Chondrocyte (in vitro differentiated cells): Measurements from ENCODE around the gene KCNQ1. TPM values are rescaled to one million over a fixed set of nuclear protein-coding genes. Genes with fewer than 3 reads are reported as not detected.

Experiments
- DNase-seq: peaks from one replicate; pipeline ENCODE4 v3.0.0; 2021; ENCODE audit warnings: mixed read lengths, low spot score
- H3K27ac Mint-ChIP-seq: one replicate; pipeline ENCODE4 v1.8.0; 2021; ENCODE audit warnings: mild to moderate bottlenecking, moderate library complexity, mixed read lengths; ENCODE audit not compliant: unreplicated experiment
- H3K27me3 Mint-ChIP-seq: 2 replicates; pipeline ENCODE4 v1.8.0; 2021; ENCODE audit warnings: low read depth, mixed read lengths
- H3K36me3 Mint-ChIP-seq: 2 replicates; pipeline ENCODE4 v1.8.0; 2021; ENCODE audit warnings: low read depth, mixed read lengths
- H3K4me1 Mint-ChIP-seq: 2 replicates; pipeline ENCODE4 v1.8.0; 2021; ENCODE audit warnings: low read depth, mild to moderate bottlenecking, mixed read lengths
- H3K4me3 Mint-ChIP-seq: one replicate; pipeline ENCODE4 v1.8.0; 2021; ENCODE audit warnings: mild to moderate bottlenecking, moderate library complexity, mixed read lengths; ENCODE audit not compliant: unreplicated experiment
- H3K9me3 Mint-ChIP-seq: 2 replicates; pipeline ENCODE4 v1.8.0; 2021; ENCODE audit warnings: low read depth, mixed read lengths
- total RNA-seq: library from RNA; stranded (reverse); gene quantifications from 3 replicates; pipeline ENCODE4 v1.2.1, GENCODE V29; 2021
- TF ChIP-seq, protein P1 (sequence below): fragments of 200-600 bp; sonication (generic); IDR thresholded peaks from 2 replicates; pipeline ENCODE4 v1.5.0; 2021; ENCODE audit warnings: antibody characterized with exemption, mild to moderate bottlenecking, moderate library complexity

The KCNQ1 gene
- total RNA-seq, 1 donor from 2014 or later: not detected

DNA sequence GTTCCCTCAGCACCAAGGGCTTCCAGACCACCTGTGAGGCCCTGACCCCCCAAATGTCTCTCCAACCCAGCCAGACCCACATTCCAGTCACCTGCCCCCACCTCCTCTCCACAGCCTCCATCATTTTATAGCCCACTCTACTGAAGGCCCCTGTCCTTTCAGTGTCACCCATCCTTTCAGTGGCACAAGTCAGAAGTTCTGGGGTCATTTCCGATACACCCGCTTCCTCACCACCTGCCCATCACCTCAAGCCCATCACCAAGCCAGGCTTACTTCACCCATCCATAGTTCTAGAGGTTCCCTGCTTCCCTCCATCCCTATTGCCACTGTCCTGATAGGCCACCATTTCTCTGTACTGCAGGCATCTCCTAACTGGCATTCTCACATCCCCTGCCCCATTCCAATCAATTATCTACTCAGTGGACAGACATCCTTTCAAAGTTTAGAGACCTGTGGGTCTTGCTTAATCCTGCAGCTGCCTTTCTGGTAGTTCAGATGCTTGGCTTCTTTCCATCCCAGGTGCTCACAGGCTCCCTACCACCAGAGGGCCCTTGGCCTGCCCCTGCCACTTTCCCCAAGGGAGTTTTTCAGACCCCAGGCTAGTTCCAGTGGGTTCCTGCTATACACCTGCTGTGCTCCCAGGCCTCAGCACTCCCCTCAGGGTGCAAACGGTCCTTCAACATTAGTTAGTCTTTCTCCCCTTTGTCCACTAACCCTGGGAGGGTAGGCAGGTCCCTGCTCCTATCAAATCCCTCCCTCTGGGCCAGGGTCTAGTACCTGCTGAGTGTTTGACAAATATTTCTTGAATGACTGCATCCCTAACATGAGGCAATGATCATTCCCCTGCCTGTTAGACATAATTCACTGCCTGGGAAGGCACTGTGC is 247.4 kb downstream of the KCNQ1 start:
- H3K27me3 Mint-ChIP-seq: no peaks in the 10 kb centered on the region
- peak overlapping the region; percentile 70 for H3K27ac Mint-ChIP-seq
- H3K4me3 Mint-ChIP-seq: no peak overlapping the region
- TF ChIP-seq, protein P1, sequence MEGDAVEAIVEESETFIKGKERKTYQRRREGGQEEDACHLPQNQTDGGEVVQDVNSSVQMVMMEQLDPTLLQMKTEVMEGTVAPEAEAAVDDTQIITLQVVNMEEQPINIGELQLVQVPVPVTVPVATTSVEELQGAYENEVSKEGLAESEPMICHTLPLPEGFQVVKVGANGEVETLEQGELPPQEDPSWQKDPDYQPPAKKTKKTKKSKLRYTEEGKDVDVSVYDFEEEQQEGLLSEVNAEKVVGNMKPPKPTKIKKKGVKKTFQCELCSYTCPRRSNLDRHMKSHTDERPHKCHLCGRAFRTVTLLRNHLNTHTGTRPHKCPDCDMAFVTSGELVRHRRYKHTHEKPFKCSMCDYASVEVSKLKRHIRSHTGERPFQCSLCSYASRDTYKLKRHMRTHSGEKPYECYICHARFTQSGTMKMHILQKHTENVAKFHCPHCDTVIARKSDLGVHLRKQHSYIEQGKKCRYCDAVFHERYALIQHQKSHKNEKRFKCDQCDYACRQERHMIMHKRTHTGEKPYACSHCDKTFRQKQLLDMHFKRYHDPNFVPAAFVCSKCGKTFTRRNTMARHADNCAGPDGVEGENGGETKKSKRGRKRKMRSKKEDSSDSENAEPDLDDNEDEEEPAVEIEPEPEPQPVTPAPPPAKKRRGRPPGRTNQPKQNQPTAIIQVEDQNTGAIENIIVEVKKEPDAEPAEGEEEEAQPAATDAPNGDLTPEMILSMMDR: no peak
- H3K36me3 Mint-ChIP-seq: peaks cover 6% of the 10 kb centered on the region
- peak; percentile 24 for DNase-seq
- no peaks in the 10 kb centered on the region for H3K9me3 Mint-ChIP-seq
- peaks cover 52% of the 10 kb centered on the region for H3K4me1 Mint-ChIP-seq

DNA sequence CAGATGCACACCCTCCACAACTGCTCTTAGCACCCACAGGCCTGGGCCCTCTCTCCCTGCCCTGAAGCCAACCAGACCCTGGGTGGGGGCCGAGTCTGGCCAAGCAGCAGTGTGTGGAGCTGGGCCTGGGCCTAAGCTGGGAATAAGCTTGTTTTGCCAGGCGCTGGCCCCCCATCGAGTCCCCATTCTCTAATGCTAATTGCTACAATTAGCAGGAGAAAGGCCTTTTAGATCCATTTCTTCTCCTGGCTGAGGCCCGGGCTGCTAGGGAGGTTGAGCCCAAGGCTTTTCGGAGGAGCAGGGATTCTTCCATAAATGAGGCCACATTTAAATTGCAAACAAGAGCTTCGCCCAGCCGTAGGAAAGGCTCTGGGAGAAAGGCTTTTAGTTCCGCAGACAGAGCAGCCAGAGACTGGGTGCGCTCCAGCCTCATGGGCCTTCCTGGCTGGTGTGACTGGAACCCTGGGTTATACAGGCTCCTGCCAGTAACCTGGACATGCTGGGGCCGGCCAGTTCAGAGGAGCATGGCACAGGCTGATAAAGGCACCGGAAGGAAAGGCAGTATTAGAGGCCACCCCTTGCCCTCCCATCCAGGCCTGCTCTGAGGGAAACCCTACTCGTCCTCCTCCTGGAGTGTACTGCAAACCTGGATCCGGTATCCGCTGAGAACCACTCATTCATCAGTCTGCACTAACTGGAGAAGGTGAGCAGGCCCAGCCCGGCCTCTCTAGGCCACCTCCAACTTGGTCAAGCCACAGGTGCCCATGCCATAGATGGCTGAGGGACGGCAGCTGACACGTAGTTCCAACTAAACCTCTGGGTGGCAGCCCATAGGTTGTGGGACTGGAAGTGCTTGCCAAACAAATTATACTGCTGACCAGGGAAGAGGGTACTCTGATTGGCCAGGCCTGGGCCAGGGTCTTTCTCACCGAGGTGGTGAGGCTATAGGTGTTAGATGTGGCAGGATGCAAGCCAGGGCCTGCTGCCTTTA is 248.8 kb downstream of the KCNQ1 start:
- Mint-ChIP-seq H3K4me3 (no peak overlapping the region), H3K4me1 (peaks cover 64% of the 10 kb centered on the region), H3K9me3 (no peaks in the 10 kb centered on the region), H3K27me3 (no peaks in the 10 kb centered on the region), H3K36me3 (peaks cover 6% of the 10 kb centered on the region), H3K27ac (no peak overlapping the region)
- TF ChIP-seq, protein P1: peak; percentile 35
- peak; percentile 80 for DNase-seq

DNA sequence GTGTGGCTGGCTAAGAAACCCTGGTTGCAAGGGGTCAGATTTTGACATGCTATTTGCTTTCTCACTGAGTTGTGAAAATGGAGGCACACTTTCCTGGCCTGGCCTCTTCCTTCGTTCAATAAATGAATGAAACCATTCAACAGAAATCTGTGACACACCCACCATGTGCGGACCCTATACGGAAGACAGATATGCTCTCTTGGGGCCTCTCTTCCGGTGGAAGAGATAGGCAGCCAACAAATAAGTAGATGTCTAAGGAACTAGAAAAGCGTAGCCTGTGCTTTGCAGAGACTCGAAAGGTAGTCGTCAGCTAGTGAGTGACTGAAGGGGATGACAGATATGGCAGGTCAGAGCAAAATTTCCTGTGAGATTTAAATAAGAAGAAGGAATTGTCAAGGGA is 249.7 kb downstream of the KCNQ1 start:
- Mint-ChIP-seq H3K4me3 (no peak overlapping the region), H3K27ac (no peak overlapping the region), H3K36me3 (peaks cover 6% of the 10 kb centered on the region), H3K4me1 (peaks cover 64% of the 10 kb centered on the region), H3K27me3 (no peaks in the 10 kb centered on the region), H3K9me3 (no peaks in the 10 kb centered on the region)
- DNase-seq: no peak
- TF ChIP-seq, protein P1: no peak

DNA sequence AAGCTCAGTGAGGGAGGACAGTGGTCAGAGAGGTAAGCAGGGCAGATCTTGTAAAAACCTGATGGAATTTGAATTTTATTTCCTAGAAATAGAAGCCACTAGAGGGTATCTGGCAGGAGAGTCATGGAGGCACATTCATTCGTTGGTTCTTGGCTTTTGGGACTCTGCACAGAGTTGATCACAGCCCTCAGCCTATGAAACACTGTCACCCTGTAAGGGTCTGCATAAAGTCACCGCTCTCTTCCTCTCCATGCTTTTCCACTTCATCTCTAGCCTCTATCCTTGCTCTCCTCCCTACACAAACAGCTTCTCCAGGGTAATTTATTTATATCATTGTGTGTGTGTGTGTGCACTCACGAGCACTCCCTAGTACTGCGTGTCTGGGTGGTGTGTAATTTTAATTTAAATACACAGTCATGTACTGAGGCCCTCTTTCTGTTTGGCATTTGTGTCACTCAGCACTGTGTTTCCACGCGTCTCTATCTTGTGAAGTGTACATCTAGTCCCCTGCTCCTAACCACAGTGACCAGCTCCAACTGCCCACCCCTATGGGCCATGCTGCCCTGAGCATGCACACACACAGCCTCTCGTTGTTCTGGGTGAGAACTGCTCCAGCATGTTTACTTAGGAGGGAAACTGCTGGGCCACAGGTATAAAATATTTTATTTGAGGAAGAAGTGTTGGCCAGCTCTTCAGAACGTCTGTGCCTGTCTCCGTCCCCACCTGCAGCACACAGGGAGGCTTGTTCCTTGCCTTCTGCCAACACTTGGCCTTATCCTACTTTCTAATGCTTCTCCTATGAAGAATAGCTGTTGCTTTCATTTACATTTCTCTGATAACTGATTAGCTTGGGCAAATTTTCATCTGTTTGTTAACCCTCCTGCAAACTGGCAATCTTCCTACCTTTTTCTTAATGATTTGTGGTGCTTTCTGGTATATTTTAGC is 250.5 kb downstream of the KCNQ1 start:
- Mint-ChIP-seq H3K27ac (no peak overlapping the region), H3K9me3 (no peaks in the 10 kb centered on the region), H3K27me3 (no peaks in the 10 kb centered on the region), H3K4me1 (peaks cover 60% of the 10 kb centered on the region), H3K36me3 (peaks cover 3% of the 10 kb centered on the region), H3K4me3 (no peak overlapping the region)
- peak; percentile 37 for DNase-seq
- TF ChIP-seq, protein P1: no peak
